Gastroesophageal sphincter (tissue), 4 donors: ENCODE results near the gene NLRP5. TPM values are rescaled to one million over a fixed set of nuclear protein-coding genes. Genes with fewer than 3 reads are reported as not detected.
A peak's percentile ranks its signal among the peaks of the same experiment; 100 is the strongest.

ENCODE experiments used
- ATAC-seq: fragments of 150-250 bp; one replicate; pipeline ENCODE4 v1.9.1; 2016; ENCODE audit warnings: mild to moderate bottlenecking, moderate library complexity
- H3K27ac ChIP-seq, 4 donors: fragments of 200-600 bp; sonication (generic) in 3 of 4; 1 replicate in 3 of 4; 2 replicates in 1 of 4; pipeline ENCODE4 v1.5.1; 2016 to 2019
- H3K27me3 ChIP-seq: fragments of 200-600 bp; sonication (generic); one replicate; pipeline ENCODE4 v1.5.1; 2019
- H3K36me3 ChIP-seq, 2 donors: fragments of 200-600 bp; sonication (generic); one replicate each; pipeline ENCODE4 v1.5.1; 2019; ENCODE audit warnings: control low read depth in 1 of 2
- H3K4me1 ChIP-seq, 3 donors: fragments of 200-600 bp; sonication (generic); 1 replicate in 2 of 3; 2 replicates in 1 of 3; pipeline ENCODE4 v1.5.1; 2016 to 2019; ENCODE audit warnings: control low read depth in 2 of 3
- H3K4me3 ChIP-seq, 2 donors: fragments of 200-600 bp; sonication (generic); one replicate each; pipeline ENCODE4 v1.5.1; 2019; ENCODE audit warnings: mild to moderate bottlenecking in 1 of 2, moderate library complexity in 1 of 2
- H3K9me3 ChIP-seq, 3 donors: fragments of 200-600 bp; sonication (generic); one replicate each; pipeline ENCODE4 v1.5.1; 2017 to 2019; ENCODE audit warnings: control low read depth in 2 of 3
- CTCF ChIP-seq, 4 experiments: fragments of 200-600 bp in 2 of 4; fragments of 450-650 bp in 2 of 4; sonication (generic) in 1 of 4; IDR thresholded peaks; one replicate each; pipeline ENCODE4 v1.5.1; 2017 to 2019; ENCODE audit warnings: antibody characterized with exemption in 4 of 4, mild to moderate bottlenecking in 2 of 4, moderate library complexity in 2 of 4
- EP300 ChIP-seq: sonication (generic); formaldehyde crosslinking; IDR thresholded peaks from one replicate; pipeline ENCODE4 v1.6.1; 2017; ENCODE audit warnings: antibody characterized with exemption, mild to moderate bottlenecking
- POLR2A ChIP-seq, 2 donors: fragments of 450-650 bp; IDR thresholded peaks; one replicate each; pipeline ENCODE4 v1.6.1; 2017; ENCODE audit warnings: antibody characterized with exemption in 2 of 2, mild to moderate bottlenecking in 2 of 2, moderate library complexity in 1 of 2
- POLR2AphosphoS5 ChIP-seq: sonication (generic); formaldehyde crosslinking; IDR thresholded peaks from one replicate; pipeline ENCODE4 v1.6.1; 2017; ENCODE audit warnings: antibody characterized with exemption
- WGBS, 2 donors: methylation state at CpG; one replicate each; pipeline ENCODE4 v1.1.5; 2018; ENCODE audit warnings: low coverage in 1 of 2; 5-methylcytosine and 5-hydroxymethylcytosine counted together
- total RNA-seq, 4 donors: library from RNA; depleted of rRNA; stranded (reverse); fragments of >200 nt; gene quantifications; one replicate each; pipeline ENCODE4 v1.1.0, GENCODE V29; 2016

The NLRP5 gene
- total RNA-seq, 4 donors from 2014 or later, result not detected

DNA sequence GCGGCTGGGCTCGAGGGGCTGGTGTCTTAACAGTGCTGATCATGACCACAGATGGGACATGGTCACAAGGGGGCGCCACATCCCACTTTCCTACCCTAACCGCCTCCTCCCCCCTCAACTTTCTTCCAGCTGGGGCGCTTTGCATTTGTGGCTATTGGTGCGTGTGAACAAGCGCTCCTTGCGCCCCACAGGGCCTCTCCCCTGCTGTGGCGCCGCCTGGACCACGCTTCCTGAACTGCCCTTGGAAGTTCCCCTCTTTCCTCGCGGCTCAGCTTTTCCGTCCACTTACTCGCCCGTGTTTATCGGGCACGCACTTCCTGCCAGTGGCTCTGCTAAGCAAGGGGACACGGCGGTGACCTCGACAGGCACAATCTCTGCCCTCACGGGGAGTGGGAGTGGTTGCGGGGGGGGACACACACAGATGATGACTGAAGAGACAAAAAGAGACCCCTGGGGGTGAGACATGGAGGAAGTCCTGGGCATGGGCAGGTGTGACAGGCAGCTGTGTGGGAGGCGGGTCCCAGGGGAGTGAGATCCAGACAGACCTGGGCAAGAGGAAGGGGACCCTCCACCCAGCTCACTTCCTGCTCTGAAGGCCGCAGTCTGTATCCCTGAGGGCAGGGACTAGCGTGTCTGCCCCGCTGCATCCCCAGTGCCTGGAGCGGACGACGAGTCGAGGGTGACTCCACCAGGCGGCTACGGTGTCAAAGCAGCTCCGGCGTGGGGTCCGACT is 94.3 kb downstream of the NLRP5 start:
- 1% methylated on average over 17 of the region's 36 CpGs; no CpG with 5 or more reads in 1 of the 2 donors for WGBS, 2 donors
- TF ChIP-seq POLR2A (IDR thresholded peaks at IDR 0.05) (no peak), EP300 (no peak), POLR2AphosphoS5 (no peak), CTCF (IDR thresholded peaks at IDR 0.05) (peak in 3 of 4 experiments; percentile 51 to 63 (median 54))
- H3K36me3 ChIP-seq, result peaks cover 0 to 7% of the 10 kb centered on the region in 2 donors
- no peaks in the 10 kb centered on the region for H3K27me3 ChIP-seq
- H3K4me1 ChIP-seq, result peaks cover 0 to 17% (median 7%) of the 10 kb centered on the region in 3 donors
- peak overlapping the region in 1 of 4 donors; percentile 14 for H3K27ac ChIP-seq
- peak; percentile 77 for ATAC-seq
- H3K9me3 ChIP-seq, result no peaks in the 10 kb centered on the region
- peak overlapping the region; percentile 3 to 49 for H3K4me3 ChIP-seq

DNA sequence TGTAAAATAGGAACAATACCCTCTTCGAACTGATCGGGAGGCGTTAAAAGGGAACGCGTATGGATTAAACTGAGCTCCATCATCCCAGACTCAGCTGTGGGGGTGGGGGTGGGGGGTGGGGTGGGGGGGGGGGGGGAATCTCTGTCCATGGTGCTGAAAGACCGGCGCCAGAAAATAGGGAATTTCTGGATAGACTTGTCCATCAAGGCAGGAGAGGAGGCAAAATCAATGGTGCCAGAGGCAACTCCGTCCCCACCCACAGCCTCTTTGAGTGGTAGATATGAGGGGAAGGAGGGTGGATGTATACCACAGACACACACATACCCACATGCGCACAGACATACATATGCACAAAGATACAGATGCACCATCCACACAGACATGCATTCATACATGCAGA is 97.1 kb downstream of the NLRP5 start:
- 65 to 73% methylated on average over 2 to 6 of the region's 9 CpGs for WGBS, 2 donors

DNA sequence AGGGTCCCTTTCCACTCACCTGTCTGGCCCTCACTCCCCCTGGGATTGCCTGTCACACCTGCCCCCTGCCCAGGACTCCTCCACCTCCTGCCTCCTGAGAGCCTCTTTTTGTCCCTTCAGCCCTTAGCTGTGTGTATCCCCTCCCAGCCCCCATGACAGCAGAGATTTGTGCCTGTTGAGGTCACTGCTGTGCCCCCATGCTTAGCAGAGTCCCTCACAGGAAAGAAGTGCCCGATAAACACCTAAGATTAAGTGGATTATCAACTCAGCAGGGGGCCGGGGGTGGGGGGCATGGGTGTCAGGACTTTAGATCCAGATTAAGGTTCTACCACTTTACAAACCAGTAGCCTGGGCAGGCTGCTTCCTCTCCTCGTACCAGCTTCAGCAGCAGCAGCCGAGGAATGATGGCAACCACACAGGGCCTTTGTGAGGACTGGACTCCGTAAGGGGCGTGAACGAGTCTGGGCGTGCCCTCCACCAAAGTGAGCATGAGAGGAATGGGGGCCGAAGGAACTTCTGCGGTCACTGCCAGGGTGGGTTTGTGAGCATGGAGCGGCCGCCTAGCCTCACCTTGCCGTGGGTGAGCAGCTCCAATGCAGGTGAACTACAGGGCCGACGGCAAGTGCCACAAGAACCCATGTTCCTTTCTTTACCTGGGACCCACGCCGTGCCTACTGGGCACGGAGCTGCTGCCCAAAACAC is 98.4 kb downstream of the NLRP5 start:
- Histone ChIP-seq H3K27ac (no peak overlapping the region), H3K9me3 (no peaks in the 10 kb centered on the region), H3K27me3 (no peaks in the 10 kb centered on the region), H3K4me1 (peaks cover 0 to 28% (median 7%) of the 10 kb centered on the region in 3 donors), H3K36me3 (peaks cover 0 to 45% of the 10 kb centered on the region in 2 donors), H3K4me3 (no peak overlapping the region)
- no peak for ATAC-seq
- 47% methylated on average over 3 of the region's 18 CpGs; no CpG with 5 or more reads in 1 of the 2 donors for WGBS, 2 donors
- TF ChIP-seq CTCF (IDR thresholded peaks at IDR 0.05) (no peak), EP300 (no peak), POLR2A (IDR thresholded peaks at IDR 0.05) (no peak), POLR2AphosphoS5 (no peak)

More for the DNA sequence above, 97.1 kb downstream of the NLRP5 start:
- no peaks in the 10 kb centered on the region for H3K27me3 ChIP-seq
- H3K27ac ChIP-seq, result no peak overlapping the region
- H3K36me3 ChIP-seq, result peaks cover 0 to 32% of the 10 kb centered on the region in 2 donors
- no peak overlapping the region for H3K4me3 ChIP-seq
- no peaks in the 10 kb centered on the region for H3K9me3 ChIP-seq
- no peak for ATAC-seq
- TF ChIP-seq EP300, result no peak
- no peak for TF ChIP-seq POLR2A (IDR thresholded peaks at IDR 0.05)
- no peak for TF ChIP-seq CTCF (IDR thresholded peaks at IDR 0.05)
- no peak for TF ChIP-seq POLR2AphosphoS5
- H3K4me1 ChIP-seq, result peaks cover 0 to 21% (median 7%) of the 10 kb centered on the region in 3 donors

GRCh38 chr19:56085571-56086275 is 99.1 kb downstream of the NLRP5 start:
- H3K4me1 ChIP-seq, result peaks cover 0 to 33% (median 7%) of the 10 kb centered on the region in 3 donors
- H3K27me3 ChIP-seq, result no peaks in the 10 kb centered on the region
- no peaks in the 10 kb centered on the region for H3K9me3 ChIP-seq
- no peak for TF ChIP-seq EP300
- TF ChIP-seq POLR2AphosphoS5, result no peak
- TF ChIP-seq POLR2A (IDR thresholded peaks at IDR 0.05), result no peak
- H3K36me3 ChIP-seq, result peaks cover 0 to 53% of the 10 kb centered on the region in 2 donors
- ATAC-seq, result no peak
- 33 to 83% methylated on average over 1 to 2 of the region's 10 CpGs for WGBS, 2 donors
- H3K4me3 ChIP-seq, result no peak overlapping the region
- no peak overlapping the region for H3K27ac ChIP-seq
